Measurements from ENCODE around the gene IFT81.
"Not testable (repeated sequence)": the region's sequence is repeated elsewhere in the genome, so short reads cannot be mapped to it uniquely, and the experiment has no call there.

The IFT81 gene

DNA sequence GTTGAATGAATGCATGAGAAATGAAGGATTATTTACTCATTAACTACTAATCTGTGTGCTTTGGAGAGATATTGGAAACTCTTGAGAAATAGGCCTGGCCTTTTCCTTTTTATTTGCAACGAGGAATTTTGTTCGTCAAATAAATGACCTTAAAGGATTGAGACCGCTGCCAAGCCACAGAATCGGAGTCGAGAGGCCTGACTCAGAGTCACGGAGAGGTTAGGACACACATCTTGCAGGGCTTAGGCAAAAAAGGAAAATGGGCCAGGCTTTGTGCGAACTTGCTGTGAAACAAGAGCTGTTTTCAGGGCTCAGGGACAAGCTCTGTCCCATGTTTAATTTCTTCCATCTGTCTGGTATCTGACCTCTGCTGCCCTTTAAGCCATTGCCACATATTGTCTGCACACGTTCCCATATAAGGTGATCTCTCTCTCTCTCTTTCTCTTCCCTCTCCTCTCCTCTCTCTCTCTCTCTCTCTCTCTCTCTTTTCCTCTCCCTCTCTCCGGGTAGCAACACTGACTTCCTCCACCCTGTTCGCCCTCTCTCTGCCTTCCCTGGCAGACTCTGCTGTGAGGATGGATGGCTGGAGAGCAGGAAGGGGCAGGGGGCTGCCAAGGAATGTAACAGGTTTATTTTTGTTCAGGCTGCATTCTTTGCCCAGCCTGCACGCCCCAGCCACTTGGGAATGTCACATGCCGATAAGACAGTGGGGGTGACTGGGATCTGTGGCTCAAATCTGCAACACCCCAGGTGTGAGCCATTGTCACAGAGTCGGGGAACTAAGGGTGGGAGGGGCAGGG, 14.9 kb upstream of the IFT81 start:
- peak; percentile 74 for DNase-seq

GRCh38 chr12:110109837-110110535, 14.2 kb upstream of the IFT81 start:
- no peak for DNase-seq

- no peak for DNase-seq
Observed at GRCh38 chr12:110111476-110112334, 12.5 kb upstream of the IFT81 start.

DNA sequence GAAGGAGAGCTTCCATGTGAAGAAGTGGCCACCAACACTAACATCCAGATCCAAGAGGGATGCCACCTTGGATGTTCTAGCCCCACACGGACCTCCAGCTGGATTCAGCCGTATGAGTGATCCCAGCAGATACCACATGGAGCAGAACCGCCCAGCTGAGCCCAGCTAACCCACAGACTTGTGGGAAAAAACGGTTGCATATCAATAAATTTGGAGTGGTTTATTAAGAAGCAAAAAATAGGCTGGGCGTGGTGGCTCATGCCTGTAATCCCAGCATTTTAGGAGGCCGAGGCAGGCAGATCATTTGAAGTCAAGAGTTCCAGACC, 11.9 kb upstream of the IFT81 start:
- no peak for DNase-seq

- DNase-seq = no peak
Observed at GRCh38 chr12:110114528-110114937, 9.6 kb upstream of the IFT81 start.

DNA sequence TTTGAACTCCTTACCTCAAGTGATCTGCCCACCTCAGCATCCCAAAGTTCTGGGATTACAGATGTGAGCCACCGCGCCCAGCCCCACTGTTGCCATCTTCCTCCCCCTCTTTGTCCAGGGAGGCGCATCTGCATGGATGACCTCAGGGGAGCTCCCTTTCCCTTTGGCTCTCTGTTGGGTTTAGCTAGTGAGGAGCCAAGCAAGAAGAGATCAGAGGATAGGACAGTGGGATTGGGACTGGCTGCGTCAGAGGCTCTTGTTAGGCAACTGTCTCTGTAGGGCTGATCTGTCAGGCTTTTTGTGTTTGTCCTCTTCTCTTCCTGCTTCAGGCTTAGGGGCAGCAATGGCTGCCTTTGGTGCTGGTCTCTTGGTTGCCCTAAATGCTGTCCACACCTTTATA, 8.5 kb upstream of the IFT81 start:
- DNase-seq = no peak

DNA sequence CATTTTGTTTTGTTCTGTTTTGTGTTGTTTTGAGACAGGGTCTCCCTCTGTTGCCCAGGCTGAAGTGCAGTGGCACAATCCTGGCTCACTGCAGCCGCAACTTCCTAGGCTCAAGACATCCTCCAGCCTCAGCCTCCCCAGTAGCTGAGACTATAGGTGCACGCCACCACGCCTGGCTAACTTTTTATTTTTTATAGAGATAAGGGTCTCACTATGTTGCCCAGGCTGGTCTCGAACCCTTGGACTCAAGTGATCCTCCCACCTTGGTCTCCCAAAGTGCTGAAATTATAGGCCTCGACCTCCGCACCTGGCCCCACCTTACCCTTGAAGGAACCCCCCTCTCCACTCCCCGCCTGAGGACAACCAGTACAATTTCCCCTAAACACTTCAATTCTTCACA, 7.5 kb upstream of the IFT81 start:
- no peak for DNase-seq

DNA sequence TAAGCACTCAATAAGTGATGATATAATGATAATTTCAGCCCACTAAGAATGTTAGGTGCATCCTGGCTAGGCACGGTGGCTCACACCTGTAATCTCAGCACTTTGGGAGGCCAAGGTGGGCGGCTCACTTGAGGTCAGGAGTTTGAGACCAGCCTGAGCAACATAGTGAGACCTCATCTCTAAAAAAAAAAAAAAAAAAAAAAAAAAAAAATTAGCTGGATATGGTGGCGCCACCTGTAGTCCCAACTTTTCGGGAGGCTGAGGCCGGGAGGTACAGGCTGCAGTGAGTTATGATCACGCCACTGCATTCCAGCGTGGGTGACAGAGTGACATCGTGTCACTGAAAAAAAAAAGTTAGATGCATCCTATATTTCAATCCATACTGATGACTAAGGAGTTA, 6.9 kb upstream of the IFT81 start:
- DNase-seq = not testable (repeated sequence)

DNA sequence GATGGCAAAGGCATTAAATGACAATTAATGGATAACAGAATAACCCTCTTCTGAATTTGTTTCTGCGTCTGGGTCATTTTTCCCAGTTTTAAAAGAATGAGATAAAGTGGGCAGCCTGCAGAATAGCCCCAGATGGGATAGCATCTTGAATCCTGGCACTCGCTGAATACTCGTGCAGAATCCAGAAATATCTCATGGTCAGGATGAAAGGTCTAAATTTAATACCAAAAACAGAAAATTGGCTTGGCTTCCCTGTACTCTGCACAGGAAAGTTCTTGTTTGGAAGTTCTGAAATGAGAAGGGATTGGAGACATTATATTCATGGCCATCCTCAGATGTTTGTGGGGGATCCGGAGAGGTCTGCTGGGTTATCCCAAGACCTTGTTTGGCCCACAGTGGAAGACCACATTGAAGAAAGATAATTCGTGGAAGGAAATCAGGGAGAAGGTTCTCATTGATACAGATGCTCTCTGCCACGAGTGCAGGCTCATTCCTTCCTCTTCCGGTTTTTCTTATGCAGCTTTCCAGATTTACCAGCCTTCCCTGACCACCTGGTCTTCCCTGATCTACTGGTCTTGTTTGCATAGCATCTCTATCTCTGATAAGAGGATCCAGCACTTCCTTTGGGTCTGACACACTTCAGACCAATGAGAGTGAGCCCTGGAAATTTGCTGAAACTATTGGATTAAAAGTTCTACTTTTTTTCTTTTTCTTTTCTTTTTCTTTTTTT, 6.0 kb upstream of the IFT81 start:
- no peak for DNase-seq

DNA sequence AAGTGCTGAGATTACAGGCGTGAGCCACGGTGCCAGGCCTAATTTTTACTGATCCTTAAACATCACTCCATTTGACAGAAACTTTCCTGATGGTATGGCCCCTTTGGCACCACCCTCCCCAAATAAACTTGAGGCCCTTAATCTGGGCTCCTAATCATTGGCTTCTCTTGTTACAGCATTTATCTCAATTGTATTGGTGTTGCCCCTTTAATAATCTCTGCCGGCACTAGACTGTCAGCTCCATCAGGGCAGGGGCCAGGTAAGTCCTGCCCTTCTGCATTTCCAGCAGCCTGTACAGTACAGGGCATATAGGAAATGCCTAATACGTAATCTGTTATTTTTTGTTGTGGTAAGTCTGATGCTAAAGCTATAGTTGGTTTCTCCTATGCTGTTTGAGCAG, 1.2 kb upstream of the IFT81 start:
- no peak for DNase-seq

DNA sequence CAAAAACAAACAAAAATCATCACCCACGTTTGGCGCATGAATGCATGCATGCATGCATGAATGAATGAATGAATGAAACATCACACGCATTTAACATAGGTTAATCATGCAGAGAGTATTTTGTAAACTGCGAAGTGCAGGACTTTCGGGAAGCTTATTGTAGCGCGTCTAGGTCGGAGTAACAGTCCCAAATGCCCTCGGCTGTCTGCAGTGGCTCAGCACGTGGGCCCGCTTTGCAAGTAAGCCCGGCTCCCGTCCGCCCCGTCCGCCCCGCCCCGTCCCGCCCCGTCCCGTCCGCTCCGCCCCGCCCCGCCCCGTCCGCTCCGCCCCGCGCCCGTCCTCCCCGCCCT, 263 bp upstream of the IFT81 start:
- no peak for DNase-seq

DNA sequence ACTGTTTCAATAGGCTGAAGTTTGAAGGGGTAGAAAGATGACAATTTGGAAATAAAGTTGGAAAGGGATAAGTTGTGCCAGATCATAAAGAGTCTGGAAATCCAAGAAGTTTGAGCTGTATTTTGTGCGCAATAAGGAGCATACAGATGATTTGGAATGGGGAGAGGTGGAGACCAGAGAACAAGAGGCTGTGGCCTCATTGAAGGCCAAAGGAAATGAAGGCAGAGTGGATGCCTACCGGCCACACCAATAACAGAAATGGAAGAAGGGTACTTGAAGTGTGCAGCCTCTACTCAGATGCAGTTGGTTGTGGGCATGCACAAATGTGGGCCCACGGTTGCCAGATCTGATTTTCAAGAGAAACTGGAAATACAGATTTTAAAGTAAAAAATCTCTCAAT, 2.4 kb downstream of the IFT81 start:
- no peak for DNase-seq

DNA sequence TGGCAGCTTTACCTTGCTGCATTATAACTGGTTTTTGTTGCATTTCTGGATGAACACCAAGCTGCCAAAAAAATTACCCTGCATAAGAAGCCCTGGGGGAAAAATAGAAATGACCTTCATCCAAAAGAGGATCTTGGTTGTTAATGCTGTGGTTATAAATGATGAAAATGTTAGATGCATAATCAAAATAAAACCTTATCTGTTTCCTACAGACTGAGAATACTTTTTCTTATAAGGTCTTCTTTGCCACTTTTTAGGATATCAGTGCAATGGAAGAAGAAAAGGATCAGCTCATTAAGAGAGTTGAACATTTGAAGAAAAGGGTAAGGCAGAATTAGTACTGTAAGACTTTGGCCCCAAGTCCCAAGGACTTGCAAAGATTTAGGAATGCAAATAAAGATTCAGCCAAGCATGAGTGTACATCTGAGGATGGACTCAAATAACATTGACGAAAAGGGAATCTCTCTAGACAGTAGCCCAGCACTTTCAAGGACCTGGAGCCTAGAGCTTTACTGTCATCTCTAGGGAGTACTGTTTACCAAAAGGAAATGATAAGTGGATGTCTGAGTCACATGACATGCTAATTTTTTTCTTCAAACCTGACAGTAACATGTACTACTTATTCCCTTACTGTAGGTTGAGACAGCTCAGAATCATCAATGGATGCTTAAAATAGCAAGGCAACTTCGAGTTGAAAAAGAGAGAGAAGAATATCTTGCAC, 10.7 kb downstream of the IFT81 start:
- no peak for DNase-seq

DNA sequence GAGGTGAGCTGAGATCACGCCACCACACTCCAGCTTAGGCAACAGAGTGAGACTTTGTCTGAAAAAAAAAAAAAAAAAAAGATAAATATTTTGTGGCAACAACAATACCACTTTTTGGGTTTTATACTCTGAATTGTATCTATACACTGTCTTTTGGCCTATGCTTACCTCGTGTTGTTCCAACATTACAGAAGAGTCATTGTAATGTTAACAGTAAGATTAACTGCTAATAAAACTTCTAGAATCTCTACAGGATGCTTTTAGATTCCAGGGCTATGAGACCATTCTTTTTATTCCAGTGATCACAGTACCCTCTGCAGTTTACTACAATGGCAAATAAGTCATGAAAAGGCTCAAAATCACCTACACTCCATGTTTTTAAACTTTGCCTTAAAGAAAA, 11.6 kb downstream of the IFT81 start:
- no peak for DNase-seq

DNA sequence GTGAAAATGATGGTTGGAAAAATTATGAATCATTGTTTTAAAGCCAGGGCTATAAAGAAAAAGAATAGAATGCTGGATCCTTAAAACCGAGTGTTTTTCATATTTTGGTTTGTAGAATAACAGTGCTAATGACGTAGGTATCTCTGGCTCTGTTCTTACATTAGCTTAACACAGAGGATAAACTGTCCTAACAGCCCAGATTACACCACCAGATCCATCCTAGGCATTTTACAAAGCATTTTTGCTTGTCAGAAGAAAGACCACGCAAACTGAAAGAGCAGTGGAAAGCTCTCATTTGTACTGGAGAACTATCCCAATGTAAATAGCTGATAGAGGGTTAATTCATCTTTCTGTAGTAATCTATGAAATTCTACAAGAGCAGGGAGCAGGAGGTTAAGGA, 13.6 kb downstream of the IFT81 start:
- no peak for DNase-seq

- no peak for DNase-seq
Observed at GRCh38 chr12:110141389-110141788, 17.2 kb downstream of the IFT81 start.

DNA sequence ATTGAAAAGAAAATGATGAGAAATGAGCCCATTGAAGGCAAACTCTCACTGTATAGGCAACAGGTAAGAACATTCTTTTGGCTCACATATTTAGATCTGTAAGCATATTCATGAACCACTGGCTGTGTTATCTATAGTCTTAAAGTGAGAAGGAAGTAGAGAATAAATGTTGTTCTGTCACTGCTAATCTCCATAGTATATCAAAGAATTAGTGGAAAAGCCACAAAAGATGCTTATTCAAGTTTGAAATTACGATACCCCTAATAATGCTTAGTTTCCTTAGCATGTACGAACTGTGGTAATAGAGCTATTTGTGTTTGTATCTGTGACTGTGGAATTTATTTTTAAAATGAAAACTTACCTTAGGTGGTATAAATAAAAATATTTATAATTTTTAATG, 22.8 kb downstream of the IFT81 start:
- DNase-seq = no peak

GRCh38 chr12:110149086-110149660, 25.0 kb downstream of the IFT81 start:
- no peak for DNase-seq

DNA sequence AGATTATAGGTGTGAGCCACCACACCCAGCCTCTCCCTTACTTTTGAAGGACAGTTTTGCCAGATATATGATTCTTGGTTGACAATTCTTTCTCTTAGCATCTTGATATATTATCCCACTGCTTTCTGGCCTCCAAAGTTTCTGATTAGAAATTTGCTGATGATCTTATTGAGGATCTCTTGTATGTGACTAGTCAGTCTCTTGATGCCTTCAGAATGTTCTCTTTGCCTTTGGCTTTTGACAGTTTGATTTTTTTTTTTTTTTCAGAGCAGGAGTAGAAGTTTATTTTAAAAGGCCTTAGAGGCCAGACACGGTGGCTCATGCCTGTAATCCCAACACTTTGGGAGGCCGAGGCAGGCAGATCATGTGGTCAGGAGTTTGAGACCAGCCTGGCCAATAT, 32.6 kb downstream of the IFT81 start:
- no peak for DNase-seq

DNA sequence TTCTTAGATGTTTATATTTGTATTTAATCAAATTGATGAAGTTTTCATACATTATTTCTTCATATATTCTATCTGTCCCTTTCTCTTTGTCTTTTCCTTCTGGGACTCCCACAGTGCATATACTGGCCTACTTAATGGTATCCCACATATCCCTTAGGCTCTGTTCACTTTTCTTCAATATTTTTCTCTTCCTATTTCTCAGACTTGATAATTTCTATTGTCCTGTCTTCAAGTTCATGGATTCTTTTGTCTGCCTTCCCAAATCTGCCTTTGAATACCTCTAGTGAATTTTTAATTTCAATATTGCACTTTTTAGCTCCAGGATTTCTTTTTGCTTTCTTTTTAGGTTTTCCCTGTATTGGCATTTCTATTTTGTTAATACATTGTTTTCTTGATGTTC, 33.4 kb downstream of the IFT81 start:
- no peak for DNase-seq

DNA sequence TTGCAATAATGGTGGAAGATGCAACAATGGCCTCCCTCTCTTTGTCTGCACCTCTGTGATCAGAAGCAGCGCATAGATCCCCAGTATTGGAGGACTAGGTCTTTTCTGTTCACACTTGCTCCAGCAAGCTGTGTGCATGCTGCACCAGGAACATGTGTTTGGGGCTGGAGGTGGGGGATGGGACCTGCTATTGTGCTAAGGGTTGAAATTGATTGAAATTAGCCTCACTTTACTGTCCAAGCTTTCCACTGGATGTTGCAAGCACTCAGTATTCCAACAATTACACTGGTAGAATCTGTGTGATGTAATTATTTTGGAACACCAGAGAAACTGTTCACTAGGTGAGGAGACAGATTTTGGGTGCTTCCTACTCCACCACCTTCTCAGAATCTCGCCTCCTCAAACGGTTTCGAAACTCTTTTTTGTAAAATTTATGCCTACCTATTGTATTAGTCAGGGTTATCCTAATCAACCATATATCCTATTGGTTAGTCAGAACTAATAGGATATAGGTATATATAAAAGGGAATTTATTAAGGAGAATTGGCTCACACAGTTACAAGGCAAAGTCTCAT, 35.6 kb downstream of the IFT81 start:
- DNase-seq = no peak
